GM23338 (cell line): ENCODE data around the gene SPATA9. TPM values are rescaled to one million over a fixed set of nuclear protein-coding genes. Genes with fewer than 3 reads are reported as not detected.

Experiments used
- ATAC-seq: fragments of 200-7000 bp; cut with Tn5 transposase; 3 replicates; pipeline ENCODE4 v1.9.1; 2020
- DNase-seq: peaks from one replicate; pipeline ENCODE4 v3.0.0-alpha.2; 2015; ENCODE audit warnings: low spot score
- H2AFZ ChIP-seq: fragments of 200-600 bp; sonication (generic); 2 replicates; pipeline ENCODE4 v1.8.0; 2016; ENCODE audit warnings: antibody characterized with exemption, mild to moderate bottlenecking, moderate library complexity
- H3F3A ChIP-seq: fragments of 200-600 bp; sonication (generic); replicated peaks from 2 replicates; pipeline ENCODE4 v1.8.0; 2017; ENCODE audit warnings: antibody characterized with exemption, mixed run types, low read depth
- H3K27ac ChIP-seq: fragments of 200-600 bp; sonication (generic); 2 replicates; pipeline ENCODE4 v1.6.1; 2016; ENCODE audit warnings: low read depth
- H3K27me3 ChIP-seq: fragments of 200-600 bp; sonication (generic); 2 replicates; pipeline ENCODE4 v1.8.0; 2016; ENCODE audit warnings: mild to moderate bottlenecking, mixed run types, moderate library complexity; ENCODE audit not compliant: insufficient read depth
- H3K36me3 ChIP-seq: fragments of 200-600 bp; sonication (generic); 2 replicates; pipeline ENCODE4 v1.8.0; 2016; ENCODE audit warnings: mild to moderate bottlenecking; ENCODE audit not compliant: insufficient read depth
- H3K4me1 ChIP-seq: fragments of 200-600 bp; sonication (generic); 2 replicates; pipeline ENCODE4 v1.8.0; 2016; ENCODE audit warnings: mild to moderate bottlenecking, moderate library complexity; ENCODE audit not compliant: insufficient read depth
- H3K4me2 ChIP-seq: fragments of 200-600 bp; sonication (generic); 2 replicates; pipeline ENCODE4 v1.7.1; 2017; ENCODE audit warnings: mixed run types
- H3K4me3 ChIP-seq: fragments of 200-600 bp; sonication (generic); 2 replicates; pipeline ENCODE4 v1.6.1; 2016; ENCODE audit warnings: mixed run types
- H3K79me2 ChIP-seq: fragments of 200-600 bp; sonication (generic); replicated peaks from 2 replicates; pipeline ENCODE4 v1.8.0; 2017; ENCODE audit warnings: mild to moderate bottlenecking; ENCODE audit not compliant: insufficient read depth
- H3K9me2 ChIP-seq: fragments of 200-600 bp; sonication (generic); 2 replicates; pipeline ENCODE4 v1.8.0; 2017; ENCODE audit not compliant: insufficient read depth
- H4K20me1 ChIP-seq: fragments of 200-600 bp; sonication (generic); replicated peaks from 2 replicates; pipeline ENCODE4 v1.8.0; 2017; ENCODE audit warnings: mild to moderate bottlenecking; ENCODE audit not compliant: insufficient read depth
- H3K27ac Mint-ChIP-seq: 2 replicates; pipeline ENCODE4 v1.8.0; 2020; ENCODE audit warnings: inconsistent platforms, mild to moderate bottlenecking, moderate library complexity, mixed read lengths
- H3K27me3 Mint-ChIP-seq: 3 replicates; pipeline ENCODE4 v1.8.0; 2022; ENCODE audit warnings: low read depth, mild to moderate bottlenecking, moderate library complexity, mixed read lengths, inconsistent platforms; ENCODE audit not compliant: insufficient read depth, poor library complexity
- H3K36me3 Mint-ChIP-seq: 3 replicates; pipeline ENCODE4 v1.8.0; 2021; ENCODE audit warnings: low read depth, mild to moderate bottlenecking, inconsistent platforms, moderate library complexity, mixed read lengths
- H3K4me1 Mint-ChIP-seq: 3 replicates; pipeline ENCODE4 v1.8.0; 2020; ENCODE audit warnings: mild to moderate bottlenecking, inconsistent platforms, mixed read lengths
- H3K4me3 Mint-ChIP-seq: 3 replicates; pipeline ENCODE4 v1.8.0; 2021; ENCODE audit warnings: moderate library complexity, mild to moderate bottlenecking, inconsistent platforms, mixed read lengths
- H3K9me3 Mint-ChIP-seq: 3 replicates; pipeline ENCODE4 v1.8.0; 2020; ENCODE audit warnings: moderate library complexity, mild to moderate bottlenecking, inconsistent platforms, mixed read lengths
- CREB1 ChIP-seq: fragments of 250-450 bp; sonication (Bioruptor Pico); IDR thresholded peaks from 2 replicates; pipeline ENCODE4 v1.5.0; 2020; ENCODE audit warnings: low read depth, mild to moderate bottlenecking, moderate library complexity
- CTCF ChIP-seq, 2 experiments: fragments of 200-600 bp in 1 of 2; sonication (generic) in 1 of 2; conservative IDR thresholded peaks; 2 replicates each; pipeline versions ENCODE4 v1.5.1 to v1.6.1; 2016 to 2017; ENCODE audit warnings: antibody characterized with exemption in 2 of 2, low read depth in 2 of 2, mild to moderate bottlenecking in 2 of 2, moderate library complexity in 1 of 2
- EZH2 ChIP-seq: fragments of 200-600 bp; sonication (generic); IDR thresholded peaks from one replicate; pipeline ENCODE4 v1.8.0; 2017; ENCODE audit warnings: antibody characterized with exemption, mild to moderate bottlenecking, low read depth; ENCODE audit not compliant: unreplicated experiment
- JUNB ChIP-seq: IDR thresholded peaks from one replicate; pipeline ENCODE4 v1.6.1; 2016; ENCODE audit warnings: antibody characterized with exemption; ENCODE audit not compliant: unreplicated experiment
- NANOG ChIP-seq: IDR thresholded peaks from 2 replicates; pipeline ENCODE4 v1.6.1; 2016; ENCODE audit warnings: antibody characterized with exemption, borderline replicate concordance
- POLR2AphosphoS5 ChIP-seq: IDR thresholded peaks from 2 replicates; pipeline ENCODE4 v1.6.1; 2016; ENCODE audit warnings: antibody characterized with exemption, low read depth
- STAT1 ChIP-seq: IDR thresholded peaks from one replicate; pipeline ENCODE4 v1.6.1; 2016; ENCODE audit warnings: antibody characterized with exemption; ENCODE audit not compliant: unreplicated experiment
- ZNF114 ChIP-seq: fragments of 250-450 bp; sonication (Bioruptor Pico); IDR thresholded peaks from 2 replicates; pipeline ENCODE4 v1.5.0; 2020; ENCODE audit warnings: mild to moderate bottlenecking, moderate library complexity
- ZNF331 ChIP-seq: fragments of 250-450 bp; sonication (Bioruptor Pico); IDR thresholded peaks from 2 replicates; pipeline ENCODE4 v1.5.0; 2020; ENCODE audit warnings: low read depth, mild to moderate bottlenecking, moderate library complexity
- long read RNA-seq: library from polyadenylated mRNA; unstranded; transcript quantifications from one replicate; pipeline ENCODE4 v2.0.0, GENCODE V29; 2020; ENCODE audit not compliant: unreplicated experiment
- polyA plus RNA-seq: library from polyadenylated mRNA; unstranded; fragments of >200 nt; fragmentation: Nextera tagmentation; extraction: Ambion mirVana; gene quantifications from 2 replicates; pipeline ENCODE4 v1.2.1, GENCODE V29; 2016
- total RNA-seq: library from RNA; depleted of rRNA; stranded (reverse); fragments of >200 nt; shearing (Covaris generic); gene quantifications from 2 replicates; pipeline ENCODE4 v1.2.3, GENCODE V29; 2014; rRNA removed
- TF ChIP-seq, protein P1 (sequence below): IDR thresholded peaks from 2 replicates; pipeline ENCODE4 v1.6.1; 2016; ENCODE audit warnings: antibody characterized with exemption

The SPATA9 gene, protein sequence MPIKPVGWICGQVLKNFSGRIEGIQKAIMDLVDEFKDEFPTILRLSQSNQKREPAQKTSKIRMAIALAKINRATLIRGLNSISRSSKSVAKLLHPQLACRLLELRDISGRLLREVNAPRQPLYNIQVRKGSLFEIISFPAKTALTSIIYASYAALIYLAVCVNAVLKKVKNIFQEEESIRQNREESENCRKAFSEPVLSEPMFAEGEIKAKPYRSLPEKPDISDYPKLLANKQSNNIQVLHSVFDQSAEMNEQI
- total RNA-seq: not detected in 2 replicates
- not detected in 2 replicates for polyA plus RNA-seq
- long read RNA-seq: 0 reads

- H3K9me2 ChIP-seq: peaks cover 6% of the 10 kb centered on the region; the same call in 1 of the 2 replicates
- ATAC-seq (no peak), DNase-seq (no peak)
- Mint-ChIP-seq H3K4me1 (peaks cover 11% of the 10 kb centered on the region), H3K9me3 (no peaks in the 10 kb centered on the region), H3K27ac (no peak within 1 kb of the TSS), H3K4me3 (no peak within 1 kb of the TSS), H3K36me3 (no peaks in the 10 kb centered on the region), H3K27me3 (peaks cover 2% of the 10 kb centered on the region)
- H3K4me2 ChIP-seq: no peak within 1 kb of the TSS
- TF ChIP-seq CTCF (conservative IDR thresholded peaks at IDR 0.05; ENCODE audit: low read depth in 2 of 2) (no peak), ZNF114 (CRISPR knock-in tag) (no peak), EZH2 (no peak), STAT1 (no peak), JUNB (no peak), CREB1 (CRISPR knock-in tag) (no peak), NANOG (no peak), ZNF331 (CRISPR knock-in tag) (no peak)
- TF ChIP-seq, protein P1, sequence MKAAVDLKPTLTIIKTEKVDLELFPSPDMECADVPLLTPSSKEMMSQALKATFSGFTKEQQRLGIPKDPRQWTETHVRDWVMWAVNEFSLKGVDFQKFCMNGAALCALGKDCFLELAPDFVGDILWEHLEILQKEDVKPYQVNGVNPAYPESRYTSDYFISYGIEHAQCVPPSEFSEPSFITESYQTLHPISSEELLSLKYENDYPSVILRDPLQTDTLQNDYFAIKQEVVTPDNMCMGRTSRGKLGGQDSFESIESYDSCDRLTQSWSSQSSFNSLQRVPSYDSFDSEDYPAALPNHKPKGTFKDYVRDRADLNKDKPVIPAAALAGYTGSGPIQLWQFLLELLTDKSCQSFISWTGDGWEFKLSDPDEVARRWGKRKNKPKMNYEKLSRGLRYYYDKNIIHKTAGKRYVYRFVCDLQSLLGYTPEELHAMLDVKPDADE: no peak
- peaks cover 12% of the 10 kb centered on the region; the same call in 1 of the 2 replicates for H3K4me1 ChIP-seq
- H4K20me1 ChIP-seq: no peaks in the 10 kb centered on the region
- H3K79me2 ChIP-seq: no peaks in the 10 kb centered on the region
- peak within 1 kb of the TSS; percentile 40; the same call in 1 of the 2 replicates for H2AFZ ChIP-seq
- no peaks in the 10 kb centered on the region for H3K27me3 ChIP-seq
- H3K36me3 ChIP-seq: no peaks in the 10 kb centered on the region
- no peak within 1 kb of the TSS for H3K4me3 ChIP-seq
- H3K27ac ChIP-seq: no peak within 1 kb of the TSS
- H3F3A ChIP-seq: no peaks in the 10 kb centered on the region
Observed at GRCh38 chr5:95682891-95683290, at the start of gene SPATA9. Gene SPATA9 (minus strand): TSS chr5:95682991. CDS start chr5:95682854, 137 bp downstream.

DNA sequence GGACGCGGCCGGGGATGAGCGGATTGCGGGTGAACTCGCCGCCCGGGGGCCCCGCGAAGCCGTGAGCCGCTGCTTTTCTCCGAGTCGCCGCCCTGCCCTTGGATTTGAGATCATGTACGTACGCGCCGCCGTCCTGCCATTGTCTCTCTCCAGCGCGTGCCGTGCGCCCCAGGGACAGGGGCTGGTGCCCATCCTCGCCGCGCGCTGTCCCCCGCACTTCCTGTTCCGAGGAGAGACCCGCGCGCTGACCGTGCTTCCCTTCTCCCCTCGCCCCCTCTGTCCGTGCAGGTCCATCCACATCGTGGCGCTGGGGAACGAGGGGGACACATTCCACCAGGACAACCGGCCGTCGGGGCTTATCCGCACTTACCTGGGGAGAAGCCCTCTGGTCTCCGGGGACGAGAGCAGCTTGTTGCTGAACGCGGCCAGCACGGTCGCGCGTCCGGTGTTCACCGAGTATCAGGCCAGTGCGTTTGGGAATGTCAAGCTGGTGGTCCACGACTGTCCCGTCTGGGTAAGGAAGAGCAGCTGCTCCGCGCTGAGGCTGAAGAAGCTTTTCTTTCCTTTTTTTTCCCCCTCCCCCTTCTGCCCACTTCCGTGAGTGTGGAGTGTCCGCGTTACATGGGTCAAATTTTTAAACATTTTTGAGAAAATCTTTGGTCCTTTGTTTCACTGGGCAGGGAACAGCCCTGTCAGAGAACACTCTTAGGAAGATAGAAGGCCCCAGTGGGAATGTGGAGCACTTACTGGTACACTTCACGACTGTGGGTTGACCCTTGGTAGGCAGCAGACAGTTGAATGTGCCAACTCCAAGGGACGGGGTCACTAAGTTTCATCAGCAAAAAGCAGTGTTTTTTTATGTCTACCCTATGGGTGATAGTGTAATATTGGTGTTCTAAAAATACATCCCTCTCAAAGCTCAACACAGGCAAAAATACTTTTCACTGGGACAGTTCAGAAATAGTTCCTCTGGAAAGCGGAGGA, 49.1 kb upstream of the SPATA9 start:
- peak overlapping the region; percentile 92 for H3K4me2 ChIP-seq
- peak overlapping the region; percentile 94 for H2AFZ ChIP-seq
- peaks cover 29% of the 10 kb centered on the region for H3K4me1 ChIP-seq
- no peaks in the 10 kb centered on the region for H3K36me3 ChIP-seq
- TF ChIP-seq EZH2 (peak; percentile 21), POLR2AphosphoS5 (no peak)
- no peak overlapping the region for H3K27ac ChIP-seq
- H3K4me1 Mint-ChIP-seq: peaks cover 40% of the 10 kb centered on the region
- peaks cover 18% of the 10 kb centered on the region for H3K27me3 Mint-ChIP-seq
- H3K9me2 ChIP-seq: no peaks in the 10 kb centered on the region
- no peaks in the 10 kb centered on the region for H3K79me2 ChIP-seq
- DNase-seq (peak; percentile 74), ATAC-seq (peak; percentile 68)
- H4K20me1 ChIP-seq: no peaks in the 10 kb centered on the region; the same call in 1 of the 2 replicates
- peak overlapping the region; percentile 86 for H3K4me3 Mint-ChIP-seq
- no peak overlapping the region for H3K27ac Mint-ChIP-seq
- H3K36me3 Mint-ChIP-seq: no peaks in the 10 kb centered on the region
- H3K9me3 Mint-ChIP-seq: no peaks in the 10 kb centered on the region
- no peaks in the 10 kb centered on the region for H3F3A ChIP-seq
- H3K27me3 ChIP-seq: peaks cover 78% of the 10 kb centered on the region
- peak overlapping the region; percentile 62 for H3K4me3 ChIP-seq
